ENCODE data around the gene ZFYVE21.

The ZFYVE21 gene

GRCh38 chr14:103734081-103734888 is 18.7 kb downstream of the ZFYVE21 start:
- DNase-seq (ENCODE audit: extremely low read depth, insufficient read length): no peak
- TF ChIP-seq CTCF (IDR thresholded peaks at IDR 0.05; ENCODE audit: insufficient read depth, low read length, poor library complexity, severe bottlenecking): no peak
- H3K36me3 ChIP-seq (ENCODE audit: control insufficient read depth, insufficient read depth, low read length): peaks cover 14% of the 10 kb centered on the region
- H3K27me3 ChIP-seq (replicated peaks; ENCODE audit: control insufficient read depth, insufficient read depth, low read length): no peaks in the 10 kb centered on the region
- no peak overlapping the region for H3K4me3 ChIP-seq (replicated peaks; ENCODE audit: low read depth, low read length)

- no peak for DNase-seq (ENCODE audit: extremely low read depth, insufficient read length)
- TF ChIP-seq CTCF (IDR thresholded peaks at IDR 0.05; ENCODE audit: insufficient read depth, low read length, poor library complexity, severe bottlenecking): no peak
- H3K27me3 ChIP-seq (replicated peaks; ENCODE audit: control insufficient read depth, insufficient read depth, low read length): no peaks in the 10 kb centered on the region
- peaks cover 13% of the 10 kb centered on the region for H3K36me3 ChIP-seq (ENCODE audit: control insufficient read depth, insufficient read depth, low read length)
- H3K4me3 ChIP-seq (replicated peaks; ENCODE audit: low read depth, low read length): no peak overlapping the region
These were observed 19.4 kb downstream of the ZFYVE21 start for GRCh38 chr14:103735022-103735421.

- no peak for TF ChIP-seq CTCF (IDR thresholded peaks at IDR 0.05; ENCODE audit: insufficient read depth, low read length, poor library complexity, severe bottlenecking)
- no peak overlapping the region for H3K4me3 ChIP-seq (replicated peaks; ENCODE audit: low read depth, low read length)
- DNase-seq (ENCODE audit: extremely low read depth, insufficient read length): no peak
- H3K36me3 ChIP-seq (ENCODE audit: control insufficient read depth, insufficient read depth, low read length): peaks cover 12% of the 10 kb centered on the region
- no peaks in the 10 kb centered on the region for H3K27me3 ChIP-seq (replicated peaks; ENCODE audit: control insufficient read depth, insufficient read depth, low read length)
These were observed 19.8 kb downstream of the ZFYVE21 start for GRCh38 chr14:103735439-103735814.

- no peak overlapping the region for H3K4me3 ChIP-seq (replicated peaks; ENCODE audit: low read depth, low read length)
- TF ChIP-seq CTCF (IDR thresholded peaks at IDR 0.05; ENCODE audit: insufficient read depth, low read length, poor library complexity, severe bottlenecking): no peak
- no peak for DNase-seq (ENCODE audit: extremely low read depth, insufficient read length)
- no peaks in the 10 kb centered on the region for H3K27me3 ChIP-seq (replicated peaks; ENCODE audit: control insufficient read depth, insufficient read depth, low read length)
- peaks cover 13% of the 10 kb centered on the region for H3K36me3 ChIP-seq (ENCODE audit: control insufficient read depth, insufficient read depth, low read length)
These were observed 20.4 kb downstream of the ZFYVE21 start for GRCh38 chr14:103735815-103736545.

GRCh38 chr14:103736546-103737431 is 21.2 kb downstream of the ZFYVE21 start:
- no peak for DNase-seq (ENCODE audit: extremely low read depth, insufficient read length)
- H3K4me3 ChIP-seq (replicated peaks; ENCODE audit: low read depth, low read length): no peak overlapping the region
- no peak for TF ChIP-seq CTCF (IDR thresholded peaks at IDR 0.05; ENCODE audit: insufficient read depth, low read length, poor library complexity, severe bottlenecking)
- peaks cover 15% of the 10 kb centered on the region for H3K36me3 ChIP-seq (ENCODE audit: control insufficient read depth, insufficient read depth, low read length)
- no peaks in the 10 kb centered on the region for H3K27me3 ChIP-seq (replicated peaks; ENCODE audit: control insufficient read depth, insufficient read depth, low read length)
